ENCODE results near the gene C6orf89.
A peak's percentile ranks its signal among the peaks of the same experiment; 100 is the strongest.

The C6orf89 gene

DNA sequence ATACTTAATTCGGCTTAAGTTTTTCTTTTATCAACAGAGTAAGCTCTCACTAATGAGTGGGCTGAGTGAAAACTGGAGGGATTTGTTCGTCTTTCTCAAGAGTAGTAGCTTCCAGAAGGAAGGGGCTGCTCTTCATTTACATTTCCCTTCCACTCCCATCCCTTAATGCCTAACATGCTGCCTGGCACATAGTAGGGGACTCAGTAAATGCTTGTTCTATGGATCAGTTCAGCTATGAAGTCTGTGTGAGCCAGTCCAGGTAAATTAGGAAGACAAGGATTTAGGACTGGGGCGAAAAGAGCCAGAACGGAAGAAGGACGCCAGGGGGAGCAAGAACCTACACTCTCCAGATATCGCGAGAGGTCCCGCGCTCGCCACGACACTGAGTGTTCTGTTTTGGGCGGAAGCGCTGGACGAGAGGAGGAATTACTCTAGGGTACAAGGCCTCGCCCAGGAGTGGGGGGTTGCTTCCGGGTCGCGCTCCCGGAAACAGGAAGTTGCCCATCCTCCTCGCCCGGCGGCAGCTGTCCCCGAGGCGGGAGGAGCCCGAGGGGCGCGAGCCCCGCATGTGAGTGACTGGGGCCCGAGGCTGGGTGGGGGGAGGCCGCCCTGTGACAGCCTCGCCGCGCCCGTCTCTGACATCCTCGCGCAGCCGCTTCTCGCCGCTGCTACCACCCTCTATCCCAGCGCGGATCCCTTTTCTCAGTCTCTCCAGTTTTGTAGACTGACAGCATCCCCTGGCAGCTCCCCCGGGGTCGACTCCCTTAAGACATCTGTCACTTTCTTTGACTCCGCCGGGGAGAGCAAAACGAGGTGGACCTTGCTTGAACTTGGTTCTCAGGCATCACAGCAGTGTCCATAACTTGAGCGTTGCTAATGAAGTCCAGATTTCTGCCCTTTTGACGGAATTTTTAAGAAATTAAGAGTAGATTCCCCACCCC is at the start of gene C6orf89:
Gene C6orf89 (plus strand): TSS at position 492 of the 941 bp plus-strand sequence. CDS start 13,493 bp downstream, outside the sequence.
- peak; percentile 97 for DNase-seq (ENCODE audit: low spot score)

GRCh38 chr6:36836111-36837021 is 49.4 kb upstream of the C6orf89 start:
- no peak for DNase-seq (ENCODE audit: low spot score)

DNA sequence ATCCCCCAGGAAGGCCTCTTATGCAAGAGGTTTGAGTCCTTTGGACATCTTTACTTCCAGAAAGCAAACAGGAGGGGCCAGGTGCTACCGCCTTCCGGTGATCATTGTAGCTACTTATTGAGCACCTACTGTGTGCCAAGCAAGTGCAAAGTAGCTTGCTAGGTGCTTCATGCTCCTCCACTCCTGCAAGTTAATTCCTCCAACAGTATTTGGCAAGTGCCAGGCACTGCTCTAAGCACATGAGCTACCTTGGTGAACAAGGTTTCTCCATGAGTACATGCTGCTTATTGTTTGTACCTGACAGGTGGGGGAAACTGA is 48.8 kb upstream of the C6orf89 start:
- DNase-seq (ENCODE audit: low spot score), result no peak

DNA sequence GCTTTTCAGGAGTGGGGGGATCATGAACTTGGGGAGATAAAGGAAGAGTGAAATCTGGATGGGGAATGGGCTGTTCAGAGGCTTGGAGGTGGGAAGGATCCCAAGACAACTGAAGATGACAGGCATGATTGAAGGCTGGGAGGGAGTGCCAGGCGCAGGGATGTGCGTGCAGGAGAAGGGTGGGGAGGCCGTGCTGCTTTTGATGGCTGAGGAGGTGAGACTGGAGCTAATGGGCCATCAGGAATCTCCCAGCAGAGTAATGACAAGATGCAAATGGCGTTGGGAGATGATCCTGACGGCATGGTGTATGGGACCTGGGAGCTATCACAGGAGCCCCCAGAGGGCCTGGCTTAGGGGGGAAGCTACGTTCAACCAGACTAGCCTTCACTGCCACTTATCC is 48.1 kb upstream of the C6orf89 start:
- no peak for DNase-seq (ENCODE audit: low spot score)

DNA sequence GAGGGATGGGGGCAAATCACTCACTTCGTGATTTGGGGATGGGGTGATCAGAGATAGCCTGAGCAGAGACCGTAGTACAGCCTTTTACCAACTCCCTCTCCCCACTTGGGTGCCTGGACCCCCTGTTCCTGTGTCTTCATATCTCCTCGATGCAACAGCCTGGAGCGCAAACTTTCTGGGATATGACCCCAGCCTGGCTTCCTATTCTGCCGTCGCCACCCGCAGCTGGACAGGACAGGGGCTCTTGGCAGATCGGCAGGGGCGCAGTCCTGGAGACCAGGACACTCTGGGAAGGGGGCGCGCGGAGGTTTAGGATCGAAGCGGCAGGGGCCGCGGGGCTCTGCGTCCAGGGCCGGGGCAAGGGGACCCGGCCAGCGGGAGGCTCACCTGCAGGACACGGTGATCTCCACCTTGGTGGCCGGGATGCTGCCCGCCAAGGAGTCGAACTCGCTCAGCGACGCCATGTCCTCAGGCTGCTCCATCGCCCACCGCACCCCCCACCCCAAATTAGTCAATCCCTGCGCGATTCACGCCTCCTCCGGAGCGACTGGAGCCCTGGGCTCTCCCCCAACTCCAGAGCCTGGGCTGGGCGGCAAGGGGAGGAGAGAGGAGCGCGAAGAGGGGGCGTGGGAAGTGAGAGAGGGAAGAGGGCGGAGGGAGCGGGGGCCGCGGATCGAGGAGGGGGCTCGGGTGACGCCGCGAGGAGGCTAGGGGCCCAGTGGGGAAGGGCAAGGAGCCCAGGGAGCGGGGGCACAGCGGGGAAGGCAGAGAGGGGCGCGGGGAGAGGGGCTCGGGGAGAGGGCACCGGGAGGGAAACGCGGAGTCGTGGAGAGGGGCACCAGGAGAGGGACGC is 46.6 kb upstream of the C6orf89 start, which contains the start of gene CPNE5:
Gene CPNE5 (minus strand): TSS at position 549 of the 853 bp plus-strand sequence. CDS start 67 bp downstream, at position 482.
- DNase-seq (ENCODE audit: low spot score), result no peak

DNA sequence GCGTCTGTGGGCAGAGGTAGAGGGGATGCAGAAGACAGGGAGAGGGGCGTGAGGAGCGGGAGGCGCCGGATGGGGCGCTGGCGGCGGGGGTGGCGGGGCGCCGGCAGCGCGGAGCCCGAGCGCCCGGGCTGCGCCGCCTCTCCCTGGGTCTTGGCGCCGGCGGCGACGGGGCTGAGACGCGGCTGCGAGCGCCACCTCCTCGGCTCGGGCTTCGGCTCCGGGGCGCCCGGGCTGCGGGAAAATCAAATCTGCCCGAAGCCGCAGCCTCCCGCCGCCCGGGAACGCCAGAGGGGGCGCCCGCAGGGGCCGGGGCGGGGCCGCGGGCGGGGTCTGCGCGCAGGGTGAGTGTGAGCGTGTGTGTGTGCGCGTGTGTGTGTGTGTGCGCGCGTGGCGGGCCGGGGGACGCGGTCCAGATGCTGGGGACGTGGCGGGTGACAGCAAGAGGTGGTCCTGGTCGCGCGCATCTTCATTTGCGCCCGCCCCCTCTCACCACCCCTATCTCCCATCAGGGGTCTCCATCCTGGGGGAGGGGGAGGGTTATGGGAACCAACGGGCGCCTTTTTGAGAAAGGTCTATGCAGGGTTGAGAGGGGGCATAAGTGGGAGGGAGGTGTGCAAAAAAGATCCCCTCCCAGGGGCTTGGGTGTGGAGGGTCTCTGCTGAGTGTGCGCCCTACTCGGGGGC is 45.9 kb upstream of the C6orf89 start:
- peak; percentile 78 for DNase-seq (ENCODE audit: low spot score)

GRCh38 chr6:36840432-36841403 is 45.0 kb upstream of the C6orf89 start:
- no peak for DNase-seq (ENCODE audit: low spot score)

DNA sequence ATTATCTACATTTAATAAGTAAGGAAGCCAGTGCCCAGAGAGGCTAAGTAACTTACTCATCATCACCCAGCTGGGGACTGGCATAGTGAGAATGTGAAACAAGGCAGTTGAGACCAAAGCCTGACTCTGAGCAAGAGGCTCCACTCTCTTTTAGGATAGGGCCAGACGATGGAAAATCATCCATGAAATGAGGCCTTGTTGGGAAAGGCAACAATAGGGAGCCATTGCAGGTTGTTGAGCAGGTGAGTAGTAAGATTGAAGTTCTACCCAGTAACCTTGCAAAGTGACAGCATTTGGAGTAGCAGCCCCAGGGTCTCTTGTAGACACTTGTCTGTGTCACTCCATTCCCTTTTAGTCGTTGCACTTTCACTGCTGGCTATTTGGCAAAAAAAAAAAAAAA is 44.0 kb upstream of the C6orf89 start:
- DNase-seq (ENCODE audit: low spot score), result no peak

DNA sequence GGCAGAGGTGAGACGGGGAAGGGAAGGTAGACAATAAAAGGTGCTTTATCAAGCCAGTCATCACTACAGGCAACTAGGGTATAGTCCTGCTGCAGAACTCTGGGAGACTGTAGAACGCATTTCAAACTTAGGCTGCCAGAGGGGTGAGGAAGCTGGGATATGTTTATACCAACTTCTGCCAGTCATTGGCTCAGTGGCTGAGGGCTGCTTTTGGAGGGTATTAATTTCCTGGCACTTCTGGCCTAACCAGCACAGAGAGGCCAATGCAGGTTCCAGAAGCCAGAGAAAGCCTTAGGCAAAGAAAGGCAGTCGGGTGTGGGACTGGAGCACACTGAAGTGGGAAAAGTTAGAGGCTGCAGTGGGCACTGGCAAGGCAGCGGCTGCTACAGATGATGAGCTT is 42.6 kb upstream of the C6orf89 start:
- no peak for DNase-seq (ENCODE audit: low spot score)

DNA sequence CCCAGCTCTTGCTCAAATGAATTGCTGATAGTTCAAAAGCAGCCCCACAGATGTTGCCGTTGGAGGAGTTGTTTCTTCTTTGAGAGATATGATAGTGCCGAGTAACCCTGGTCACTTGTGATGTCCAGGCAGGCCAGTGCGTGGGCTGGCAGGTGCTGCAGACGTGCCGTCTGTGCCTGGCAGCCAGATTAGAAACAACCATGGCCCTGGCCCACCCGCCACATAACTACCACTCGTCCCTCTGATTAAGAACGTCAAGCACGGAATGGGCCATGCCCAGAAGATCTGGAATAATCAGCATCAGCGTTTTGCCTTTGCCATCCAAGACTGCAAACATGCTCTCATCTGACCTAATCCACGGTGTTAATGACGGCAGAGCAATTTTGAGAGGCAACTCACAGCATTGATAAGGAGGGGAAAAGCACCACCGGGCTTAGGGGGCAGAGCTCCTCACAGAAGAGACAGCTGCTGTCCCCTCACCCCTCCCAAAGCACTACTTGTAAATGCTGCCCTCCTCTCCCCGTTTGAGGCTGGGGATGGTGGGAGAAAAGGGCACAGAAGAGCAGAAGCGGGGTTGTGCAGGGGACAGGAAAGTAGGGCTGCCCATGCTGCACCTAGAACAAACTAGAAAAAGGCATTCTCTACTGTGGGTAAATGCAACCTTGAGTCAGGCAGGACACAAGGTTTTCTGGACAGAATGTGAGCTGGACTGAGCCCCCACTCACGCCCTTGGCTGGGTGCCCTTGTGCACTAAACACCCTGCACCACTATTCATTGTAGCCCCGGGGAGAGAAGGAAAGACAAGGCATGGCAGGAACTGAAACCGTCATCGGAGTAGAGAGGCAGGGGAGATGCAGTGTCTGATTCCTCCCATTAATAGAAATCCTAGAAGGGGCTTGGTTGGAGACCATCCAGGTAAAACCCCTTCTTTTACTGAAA is 41.3 kb upstream of the C6orf89 start:
- DNase-seq (ENCODE audit: low spot score), result no peak

- DNase-seq (ENCODE audit: low spot score), result no peak
These were observed 40.5 kb upstream of the C6orf89 start for GRCh38 chr6:36845233-36845632.

GRCh38 chr6:36847152-36847551 is 38.6 kb upstream of the C6orf89 start:
- no peak for DNase-seq (ENCODE audit: low spot score)

DNA sequence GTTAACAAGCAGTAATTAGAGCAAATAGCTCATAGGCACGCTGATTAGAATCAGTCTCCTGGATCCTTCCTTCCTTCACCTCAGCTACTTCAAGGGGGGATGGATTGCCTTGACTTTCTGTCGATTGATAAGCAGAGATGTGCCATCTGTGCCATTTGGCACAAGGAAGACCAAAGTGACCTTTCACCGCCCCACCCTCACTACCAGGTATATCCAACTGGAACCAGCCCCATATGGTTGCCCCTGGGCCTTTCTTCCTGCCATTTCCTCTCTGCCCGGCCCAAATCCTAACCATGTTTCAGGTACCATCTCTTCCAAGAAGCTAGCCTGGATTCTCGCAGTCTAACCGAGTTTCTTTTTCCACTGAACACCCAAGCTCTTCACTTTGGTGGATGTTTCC is 37.8 kb upstream of the C6orf89 start:
- no peak for DNase-seq (ENCODE audit: low spot score)

GRCh38 chr6:36848658-36849441 is 36.9 kb upstream of the C6orf89 start:
- no peak for DNase-seq (ENCODE audit: low spot score)

DNA sequence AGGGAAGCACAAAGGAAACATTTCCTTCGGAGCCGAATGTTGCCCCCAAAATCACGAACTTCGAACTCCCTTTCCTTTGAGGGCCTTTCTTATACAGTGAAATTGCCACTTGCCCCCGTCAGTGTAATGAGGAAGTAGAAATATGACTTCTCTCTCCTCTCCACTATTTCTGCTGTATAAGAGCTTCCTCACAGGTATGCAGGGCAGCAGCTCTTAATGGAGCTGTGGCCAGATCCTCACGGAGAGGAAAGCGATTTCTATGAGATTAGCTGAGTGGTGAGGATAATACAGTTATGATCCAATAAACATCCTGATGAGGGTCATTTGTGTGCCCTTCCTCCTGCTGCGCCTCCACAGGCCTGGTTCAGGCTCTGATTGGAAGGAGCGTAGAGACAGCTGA is 35.7 kb upstream of the C6orf89 start:
- no peak for DNase-seq (ENCODE audit: low spot score)

DNA sequence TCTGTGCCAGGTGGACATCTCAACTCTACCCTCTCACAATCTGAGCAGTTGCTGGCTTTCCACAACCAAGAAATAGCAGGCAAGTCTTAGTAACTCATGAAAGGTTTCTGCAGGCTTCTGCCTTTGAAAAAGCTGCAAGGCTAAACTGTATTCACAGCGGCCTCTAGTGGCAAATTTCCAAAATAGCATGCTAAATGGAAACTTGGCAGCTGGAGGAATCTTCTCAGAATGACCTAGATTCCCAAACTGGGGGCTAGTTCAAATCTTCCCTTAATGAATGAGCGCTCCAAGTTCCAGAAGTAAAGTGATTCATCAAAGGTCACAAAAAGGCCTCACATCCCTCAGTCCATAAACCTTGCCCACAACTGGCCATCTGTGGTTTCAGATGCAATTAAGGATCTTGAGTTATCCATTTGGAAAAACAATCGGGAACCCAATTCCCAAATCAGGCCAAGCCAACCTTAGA is 34.6 kb upstream of the C6orf89 start:
- DNase-seq (ENCODE audit: low spot score), result no peak

DNA sequence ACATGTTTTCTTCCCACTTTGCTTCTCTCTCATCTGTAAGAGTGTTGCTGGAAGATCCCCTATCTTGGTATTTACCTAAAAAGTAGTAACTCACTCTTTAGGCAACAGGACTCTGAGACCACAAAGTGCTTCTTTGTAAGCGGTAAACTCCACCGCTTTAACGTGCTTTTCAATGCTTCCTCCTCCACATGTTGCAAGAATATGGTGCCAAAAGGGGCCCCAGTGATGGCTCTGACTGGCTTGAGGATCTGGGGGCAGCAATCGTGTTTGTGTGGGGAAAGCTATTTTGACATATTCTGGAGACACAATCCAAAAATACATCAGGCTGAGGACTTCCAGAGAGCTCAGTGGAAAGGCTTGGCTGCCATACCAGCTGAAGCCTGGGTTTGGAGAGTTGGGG is 34.1 kb upstream of the C6orf89 start:
- no peak for DNase-seq (ENCODE audit: low spot score)

Measured in left forelimb (tissue), 1 donor.